ENCODE data around the gene SLC17A7. TPM values are rescaled to one million over a fixed set of nuclear protein-coding genes. Genes with fewer than 3 reads are reported as not detected.

The SLC17A7 gene
- total and polyA plus RNA-seq, 5 donors from 2014 or later = not detected

- Mint-ChIP-seq H3K27me3 (peaks cover 94% of the 10 kb centered on the region), H3K27ac (peak overlapping the region in 1 of 3 donors; percentile 55), H3K36me3 (peaks cover 5% of the 10 kb centered on the region), H3K9me3 (peaks cover 0 to 16% (median 0%) of the 10 kb centered on the region in 7 donors), H3K4me3 (peak overlapping the region; percentile 58 to 84 (median 80)), H3K4me1 (peaks cover 5 to 68% (median 28%) of the 10 kb centered on the region in 4 donors)
- Histone ChIP-seq H3K9me3 (ENCODE audit: control insufficient read depth in 2 of 2, low read length in 2 of 2) (no peaks in the 10 kb centered on the region), H3K4me3 (ENCODE audit: low read depth, low read length) (peak overlapping the region; percentile 61), H3K36me3 (ENCODE audit: control insufficient read depth, insufficient read depth, low read length) (no peaks in the 10 kb centered on the region), H3K27me3 (ENCODE audit: control insufficient read depth, insufficient read depth, low read length) (peaks cover 57% of the 10 kb centered on the region), H3K27ac (ENCODE audit: insufficient read depth, low read length, poor library complexity, severe bottlenecking) (no peak overlapping the region), H3K4me1 (ENCODE audit: control insufficient read depth, insufficient read depth, low read length, poor library complexity, severe bottlenecking) (peaks cover 36% of the 10 kb centered on the region)
- peak; percentile 33 to 54 for ATAC-seq (ENCODE audit: low read depth in 2 of 2)
- DNase-seq = peak in 2 of 3 donors; percentile 23 to 68
Measured at GRCh38 chr19:49422407-49423070, 18.8 kb downstream of the SLC17A7 start.

- Mint-ChIP-seq H3K4me1 (peaks cover 5 to 62% (median 27%) of the 10 kb centered on the region in 4 donors), H3K4me3 (peak overlapping the region in 3 of 4 donors; percentile 19 to 88 (median 30))
- ATAC-seq (ENCODE audit: low read depth in 2 of 2) = no peak
Measured at GRCh38 chr19:49421878-49422202, 19.5 kb downstream of the SLC17A7 start.

GRCh38 chr19:49421039-49421877 is 20.1 kb downstream of the SLC17A7 start:
- H3K9me3 ChIP-seq (ENCODE audit: control insufficient read depth in 2 of 2, low read length in 2 of 2) = no peaks in the 10 kb centered on the region
- no peak overlapping the region for H3K27ac ChIP-seq (ENCODE audit: insufficient read depth, low read length, poor library complexity, severe bottlenecking)
- peaks cover 34% of the 10 kb centered on the region for H3K4me1 ChIP-seq (ENCODE audit: control insufficient read depth, insufficient read depth, low read length, poor library complexity, severe bottlenecking)
- Mint-ChIP-seq H3K4me3 (peak overlapping the region in 3 of 4 donors; percentile 19 to 88 (median 36)), H3K27me3 (peaks cover 85% of the 10 kb centered on the region), H3K4me1 (peaks cover 5 to 56% (median 22%) of the 10 kb centered on the region in 4 donors), H3K27ac (peak overlapping the region in 1 of 3 donors; percentile 89), H3K36me3 (peaks cover 5% of the 10 kb centered on the region), H3K9me3 (peaks cover 0 to 6% (median 0%) of the 10 kb centered on the region in 7 donors)
- DNase-seq (peak in 1 of 3 donors; percentile 61), ATAC-seq (ENCODE audit: low read depth in 2 of 2) (no peak)
- no peaks in the 10 kb centered on the region for H3K36me3 ChIP-seq (ENCODE audit: control insufficient read depth, insufficient read depth, low read length)
- H3K27me3 ChIP-seq (ENCODE audit: control insufficient read depth, insufficient read depth, low read length) = peaks cover 47% of the 10 kb centered on the region
- peak overlapping the region; percentile 13 for H3K4me3 ChIP-seq (ENCODE audit: low read depth, low read length)

More at GRCh38 chr19:49421878-49422202, 19.5 kb downstream of the SLC17A7 start:
- Histone ChIP-seq H3K27me3 (ENCODE audit: control insufficient read depth, insufficient read depth, low read length) (peaks cover 53% of the 10 kb centered on the region), H3K36me3 (ENCODE audit: control insufficient read depth, insufficient read depth, low read length) (no peaks in the 10 kb centered on the region), H3K4me3 (ENCODE audit: low read depth, low read length) (no peak overlapping the region), H3K27ac (ENCODE audit: insufficient read depth, low read length, poor library complexity, severe bottlenecking) (no peak overlapping the region), H3K9me3 (ENCODE audit: control insufficient read depth in 2 of 2, low read length in 2 of 2) (no peaks in the 10 kb centered on the region), H3K4me1 (ENCODE audit: control insufficient read depth, insufficient read depth, low read length, poor library complexity, severe bottlenecking) (peaks cover 36% of the 10 kb centered on the region)
- Mint-ChIP-seq H3K36me3 (peaks cover 5% of the 10 kb centered on the region), H3K27ac (no peak overlapping the region), H3K27me3 (peaks cover 90% of the 10 kb centered on the region), H3K9me3 (peaks cover 0 to 11% (median 0%) of the 10 kb centered on the region in 7 donors)
- no peak for DNase-seq

GRCh38 chr19:49420227-49420626 is 21.1 kb downstream of the SLC17A7 start:
- DNase-seq (no peak), ATAC-seq (ENCODE audit: low read depth in 2 of 2) (no peak)
- Mint-ChIP-seq H3K27ac (no peak overlapping the region), H3K4me1 (peaks cover 5 to 50% (median 22%) of the 10 kb centered on the region in 4 donors), H3K36me3 (peaks cover 5% of the 10 kb centered on the region), H3K27me3 (peaks cover 83% of the 10 kb centered on the region), H3K4me3 (peak overlapping the region in 3 of 4 donors; percentile 19 to 34 (median 19)), H3K9me3 (peaks cover 0 to 7% (median 0%) of the 10 kb centered on the region in 7 donors)
- Histone ChIP-seq H3K9me3 (ENCODE audit: control insufficient read depth in 2 of 2, low read length in 2 of 2) (no peaks in the 10 kb centered on the region), H3K36me3 (ENCODE audit: control insufficient read depth, insufficient read depth, low read length) (no peaks in the 10 kb centered on the region), H3K4me3 (ENCODE audit: low read depth, low read length) (no peak overlapping the region), H3K4me1 (ENCODE audit: control insufficient read depth, insufficient read depth, low read length, poor library complexity, severe bottlenecking) (peaks cover 32% of the 10 kb centered on the region), H3K27me3 (ENCODE audit: control insufficient read depth, insufficient read depth, low read length) (peaks cover 39% of the 10 kb centered on the region), H3K27ac (ENCODE audit: insufficient read depth, low read length, poor library complexity, severe bottlenecking) (no peak overlapping the region)

GRCh38 chr19:49419173-49419572 is 22.2 kb downstream of the SLC17A7 start:
- Histone ChIP-seq H3K27me3 (ENCODE audit: control insufficient read depth, insufficient read depth, low read length) (peaks cover 34% of the 10 kb centered on the region), H3K27ac (ENCODE audit: insufficient read depth, low read length, poor library complexity, severe bottlenecking) (no peak overlapping the region), H3K4me3 (ENCODE audit: low read depth, low read length) (no peak overlapping the region), H3K4me1 (ENCODE audit: control insufficient read depth, insufficient read depth, low read length, poor library complexity, severe bottlenecking) (peaks cover 29% of the 10 kb centered on the region), H3K9me3 (ENCODE audit: control insufficient read depth in 2 of 2, low read length in 2 of 2) (no peaks in the 10 kb centered on the region), H3K36me3 (ENCODE audit: control insufficient read depth, insufficient read depth, low read length) (no peaks in the 10 kb centered on the region)
- H3K4me1 Mint-ChIP-seq = peaks cover 5 to 40% (median 22%) of the 10 kb centered on the region in 4 donors
- ATAC-seq (ENCODE audit: low read depth in 2 of 2) (no peak), DNase-seq (no peak)
- no peak overlapping the region for H3K27ac Mint-ChIP-seq
- H3K36me3 Mint-ChIP-seq = peaks cover 5% of the 10 kb centered on the region
- H3K27me3 Mint-ChIP-seq = peaks cover 72% of the 10 kb centered on the region
- H3K9me3 Mint-ChIP-seq = peaks cover 0 to 7% (median 0%) of the 10 kb centered on the region in 7 donors
- H3K4me3 Mint-ChIP-seq = peak overlapping the region in 2 of 4 donors; percentile 2 to 20

GRCh38 chr19:49418511-49418910 is 22.8 kb downstream of the SLC17A7 start:
- Histone ChIP-seq H3K27me3 (ENCODE audit: control insufficient read depth, insufficient read depth, low read length) (peaks cover 29% of the 10 kb centered on the region), H3K9me3 (ENCODE audit: control insufficient read depth in 2 of 2, low read length in 2 of 2) (no peaks in the 10 kb centered on the region), H3K27ac (ENCODE audit: insufficient read depth, low read length, poor library complexity, severe bottlenecking) (no peak overlapping the region), H3K4me1 (ENCODE audit: control insufficient read depth, insufficient read depth, low read length, poor library complexity, severe bottlenecking) (peaks cover 22% of the 10 kb centered on the region), H3K4me3 (ENCODE audit: low read depth, low read length) (no peak overlapping the region), H3K36me3 (ENCODE audit: control insufficient read depth, insufficient read depth, low read length) (no peaks in the 10 kb centered on the region)
- Mint-ChIP-seq H3K9me3 (peaks cover 0 to 5% (median 0%) of the 10 kb centered on the region in 7 donors), H3K4me1 (peaks cover 1 to 34% (median 16%) of the 10 kb centered on the region in 4 donors), H3K4me3 (no peak overlapping the region), H3K27me3 (peaks cover 66% of the 10 kb centered on the region), H3K27ac (no peak overlapping the region), H3K36me3 (peaks cover 5% of the 10 kb centered on the region)
- ATAC-seq (ENCODE audit: low read depth in 2 of 2) (no peak), DNase-seq (no peak)

GRCh38 chr19:49417088-49417487 is 24.2 kb downstream of the SLC17A7 start:
- ATAC-seq (ENCODE audit: low read depth in 2 of 2) (no peak), DNase-seq (no peak)
- H3K36me3 Mint-ChIP-seq = no peaks in the 10 kb centered on the region
- no peak overlapping the region for H3K4me3 Mint-ChIP-seq
- H3K4me1 ChIP-seq (ENCODE audit: control insufficient read depth, insufficient read depth, low read length, poor library complexity, severe bottlenecking) = peaks cover 11% of the 10 kb centered on the region
- no peak overlapping the region for H3K27ac ChIP-seq (ENCODE audit: insufficient read depth, low read length, poor library complexity, severe bottlenecking)
- H3K4me1 Mint-ChIP-seq = peaks cover 0 to 26% (median 9%) of the 10 kb centered on the region in 4 donors
- H3K9me3 ChIP-seq (ENCODE audit: control insufficient read depth in 2 of 2, low read length in 2 of 2) = no peaks in the 10 kb centered on the region
- no peak overlapping the region for H3K27ac Mint-ChIP-seq
- H3K27me3 ChIP-seq (ENCODE audit: control insufficient read depth, insufficient read depth, low read length) = peaks cover 25% of the 10 kb centered on the region
- H3K36me3 ChIP-seq (ENCODE audit: control insufficient read depth, insufficient read depth, low read length) = no peaks in the 10 kb centered on the region
- H3K4me3 ChIP-seq (ENCODE audit: low read depth, low read length) = no peak overlapping the region
- H3K27me3 Mint-ChIP-seq = peaks cover 54% of the 10 kb centered on the region
- peaks cover 0 to 5% (median 0%) of the 10 kb centered on the region in 7 donors for H3K9me3 Mint-ChIP-seq

Measured in CD4-positive, CD25-positive, alpha-beta regulatory T cell (primary cell).